Tibial nerve (tissue), 3 donors: ENCODE results near the gene SCUBE2.

Experiments
- POLR2A ChIP-seq, 2 donors: fragments of 450-650 bp; IDR thresholded peaks; one replicate each; pipeline ENCODE4 v1.6.1; 2017; ENCODE audit warnings: antibody characterized with exemption in 2 of 2, mild to moderate bottlenecking in 2 of 2, moderate library complexity in 2 of 2
- TF ChIP-seq, protein P1 (sequence below), 5 experiments: fragments of 200-600 bp in 3 of 5; fragments of 450-650 bp in 2 of 5; sonication (generic) in 3 of 5; IDR thresholded peaks; one replicate each; pipeline ENCODE4 v1.5.1; 2016 to 2019; ENCODE audit warnings: antibody characterized with exemption in 5 of 5, mild to moderate bottlenecking in 3 of 5, moderate library complexity in 2 of 5

GRCh38 chr11:9030601-9031000 is 60.8 kb downstream of the SCUBE2 start:
- TF ChIP-seq, protein P1, sequence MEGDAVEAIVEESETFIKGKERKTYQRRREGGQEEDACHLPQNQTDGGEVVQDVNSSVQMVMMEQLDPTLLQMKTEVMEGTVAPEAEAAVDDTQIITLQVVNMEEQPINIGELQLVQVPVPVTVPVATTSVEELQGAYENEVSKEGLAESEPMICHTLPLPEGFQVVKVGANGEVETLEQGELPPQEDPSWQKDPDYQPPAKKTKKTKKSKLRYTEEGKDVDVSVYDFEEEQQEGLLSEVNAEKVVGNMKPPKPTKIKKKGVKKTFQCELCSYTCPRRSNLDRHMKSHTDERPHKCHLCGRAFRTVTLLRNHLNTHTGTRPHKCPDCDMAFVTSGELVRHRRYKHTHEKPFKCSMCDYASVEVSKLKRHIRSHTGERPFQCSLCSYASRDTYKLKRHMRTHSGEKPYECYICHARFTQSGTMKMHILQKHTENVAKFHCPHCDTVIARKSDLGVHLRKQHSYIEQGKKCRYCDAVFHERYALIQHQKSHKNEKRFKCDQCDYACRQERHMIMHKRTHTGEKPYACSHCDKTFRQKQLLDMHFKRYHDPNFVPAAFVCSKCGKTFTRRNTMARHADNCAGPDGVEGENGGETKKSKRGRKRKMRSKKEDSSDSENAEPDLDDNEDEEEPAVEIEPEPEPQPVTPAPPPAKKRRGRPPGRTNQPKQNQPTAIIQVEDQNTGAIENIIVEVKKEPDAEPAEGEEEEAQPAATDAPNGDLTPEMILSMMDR (IDR thresholded peaks at IDR 0.05): no peak
- TF ChIP-seq POLR2A (IDR thresholded peaks at IDR 0.05): no peak
